Fibroblast of lung (primary cell): Measurements from ENCODE around the gene SMARCA2.

Source experiments
- EZH2 ChIP-seq: IDR thresholded peaks from 2 replicates; pipeline ENCODE4 v1.5.1; 2012; ENCODE audit warnings: low read length, control low read depth, mild to moderate bottlenecking; ENCODE audit errors: missing control alignments
- TF ChIP-seq, protein P1 (sequence below), 2 donors: IDR thresholded peaks in 1 of 2; conservative IDR thresholded peaks in 1 of 2; 1 replicate in 1 of 2; 2 replicates in 1 of 2; pipeline ENCODE4 v1.5.1; 2011 to 2012; ENCODE audit warnings: low read length in 2 of 2, control low read depth in 1 of 2, inconsistent platforms in 1 of 2, low read depth in 1 of 2, mild to moderate bottlenecking in 1 of 2

DNA sequence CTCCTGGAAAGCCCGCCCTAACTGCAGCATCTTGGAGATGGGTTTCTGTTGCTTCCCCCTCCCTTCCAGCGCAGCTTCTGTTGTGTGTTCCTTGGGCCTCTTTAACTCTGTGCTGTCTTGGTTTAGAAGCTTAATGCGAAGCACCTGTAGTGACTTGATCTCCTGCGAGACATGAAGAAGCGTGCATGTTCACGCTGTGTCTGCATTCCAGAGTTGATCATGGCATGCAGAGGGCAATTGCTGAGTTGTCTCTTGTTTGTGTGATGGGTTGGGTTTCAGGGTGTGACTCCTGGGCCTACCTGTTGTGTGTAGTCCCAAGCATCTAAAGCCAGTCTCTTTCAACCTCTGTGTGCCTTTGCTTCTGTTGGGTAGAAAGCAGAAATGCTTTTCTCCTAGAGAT is 155.6 kb downstream of the SMARCA2 start:
- TF ChIP-seq, protein P1, sequence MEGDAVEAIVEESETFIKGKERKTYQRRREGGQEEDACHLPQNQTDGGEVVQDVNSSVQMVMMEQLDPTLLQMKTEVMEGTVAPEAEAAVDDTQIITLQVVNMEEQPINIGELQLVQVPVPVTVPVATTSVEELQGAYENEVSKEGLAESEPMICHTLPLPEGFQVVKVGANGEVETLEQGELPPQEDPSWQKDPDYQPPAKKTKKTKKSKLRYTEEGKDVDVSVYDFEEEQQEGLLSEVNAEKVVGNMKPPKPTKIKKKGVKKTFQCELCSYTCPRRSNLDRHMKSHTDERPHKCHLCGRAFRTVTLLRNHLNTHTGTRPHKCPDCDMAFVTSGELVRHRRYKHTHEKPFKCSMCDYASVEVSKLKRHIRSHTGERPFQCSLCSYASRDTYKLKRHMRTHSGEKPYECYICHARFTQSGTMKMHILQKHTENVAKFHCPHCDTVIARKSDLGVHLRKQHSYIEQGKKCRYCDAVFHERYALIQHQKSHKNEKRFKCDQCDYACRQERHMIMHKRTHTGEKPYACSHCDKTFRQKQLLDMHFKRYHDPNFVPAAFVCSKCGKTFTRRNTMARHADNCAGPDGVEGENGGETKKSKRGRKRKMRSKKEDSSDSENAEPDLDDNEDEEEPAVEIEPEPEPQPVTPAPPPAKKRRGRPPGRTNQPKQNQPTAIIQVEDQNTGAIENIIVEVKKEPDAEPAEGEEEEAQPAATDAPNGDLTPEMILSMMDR (conservative IDR thresholded peaks at IDR 0.05 in 1 of 2, IDR thresholded peaks at IDR 0.05 in 1 of 2; ENCODE audit: low read depth in 1 of 2, low read length in 2 of 2) = no peak
- TF ChIP-seq EZH2 = no peak
